Measurements from ENCODE around the gene AVEN.

The AVEN gene

DNA sequence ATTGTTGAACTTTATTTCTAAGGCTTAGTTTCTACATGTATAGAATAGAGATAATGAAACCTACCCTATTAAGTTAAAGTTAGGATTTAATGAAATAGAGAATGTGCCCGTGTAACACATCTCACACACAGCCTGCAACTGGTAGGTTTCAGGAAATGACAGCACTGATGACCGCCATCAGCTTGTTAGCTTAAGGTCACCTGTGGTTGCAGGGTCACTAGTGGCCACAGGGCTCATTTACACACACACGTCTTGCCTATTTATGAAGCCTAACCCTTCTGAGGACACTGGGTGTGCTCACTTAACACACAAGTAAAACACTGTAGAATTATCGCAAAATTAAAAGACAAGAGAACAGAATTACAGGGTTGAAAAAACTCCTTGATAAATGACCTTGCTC lies 50.6 kb downstream of the AVEN start:
- TF ChIP-seq CTCF (IDR thresholded peaks at IDR 0.05; ENCODE audit: insufficient read depth, low read depth, low read length, missing control alignments): no peak
- H3K4me3 ChIP-seq (ENCODE audit: low read depth, low read length): no peak overlapping the region
- DNase-seq (ENCODE audit: low read depth): peak; percentile 15

DNA sequence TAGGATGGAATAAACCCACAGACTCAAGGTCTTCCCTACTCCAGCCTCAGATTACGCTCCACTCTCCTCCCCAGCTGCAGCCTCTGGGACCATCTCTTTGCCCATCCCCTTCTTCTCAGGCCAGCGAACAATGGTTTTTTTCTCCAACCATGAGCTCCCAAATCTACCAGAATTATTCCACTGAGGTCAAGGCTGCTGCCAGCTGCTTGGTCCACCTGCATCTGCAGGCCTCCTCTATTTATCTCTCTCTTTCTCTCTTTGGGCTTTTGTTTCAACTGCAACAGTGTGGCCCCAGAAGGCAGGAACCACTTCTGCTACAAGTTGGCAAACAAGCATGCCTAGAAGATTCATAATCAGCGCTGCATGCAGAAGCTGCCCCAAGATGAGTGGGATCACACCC lies 51.6 kb downstream of the AVEN start:
- TF ChIP-seq CTCF (IDR thresholded peaks at IDR 0.05; ENCODE audit: insufficient read depth, low read depth, low read length, missing control alignments): no peak
- H3K4me3 ChIP-seq (ENCODE audit: low read depth, low read length): no peak overlapping the region
- no peak for DNase-seq (ENCODE audit: low read depth)

DNA sequence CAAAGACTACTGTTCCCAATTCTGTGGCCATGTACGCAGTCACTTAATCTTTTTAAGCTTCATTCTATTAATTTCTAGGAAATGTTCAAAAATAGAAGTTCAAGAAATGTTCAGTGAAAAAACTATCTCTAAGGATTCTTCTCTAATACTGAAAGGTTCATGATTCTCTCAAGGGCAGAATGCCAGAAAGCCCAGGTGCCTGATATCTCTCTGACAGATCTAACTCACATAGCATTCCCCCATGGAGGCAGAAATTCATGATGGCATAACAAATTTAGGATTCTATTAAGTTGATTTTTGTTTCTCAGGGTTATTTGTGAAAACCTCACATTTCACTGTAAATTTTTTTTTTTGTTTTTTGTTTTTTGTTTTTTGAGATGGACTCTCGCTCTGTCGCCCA lies 53.3 kb downstream of the AVEN start:
- DNase-seq (ENCODE audit: low read depth): no peak
- no peak overlapping the region for H3K4me3 ChIP-seq (ENCODE audit: low read depth, low read length)
- no peak for TF ChIP-seq CTCF (IDR thresholded peaks at IDR 0.05; ENCODE audit: insufficient read depth, low read depth, low read length, missing control alignments)

GRCh38 chr15:33985287-33985686 lies 53.7 kb downstream of the AVEN start:
- no peak overlapping the region for H3K4me3 ChIP-seq (ENCODE audit: low read depth, low read length)
- TF ChIP-seq CTCF (IDR thresholded peaks at IDR 0.05; ENCODE audit: insufficient read depth, low read depth, low read length, missing control alignments): no peak
- DNase-seq (ENCODE audit: low read depth): no peak

DNA sequence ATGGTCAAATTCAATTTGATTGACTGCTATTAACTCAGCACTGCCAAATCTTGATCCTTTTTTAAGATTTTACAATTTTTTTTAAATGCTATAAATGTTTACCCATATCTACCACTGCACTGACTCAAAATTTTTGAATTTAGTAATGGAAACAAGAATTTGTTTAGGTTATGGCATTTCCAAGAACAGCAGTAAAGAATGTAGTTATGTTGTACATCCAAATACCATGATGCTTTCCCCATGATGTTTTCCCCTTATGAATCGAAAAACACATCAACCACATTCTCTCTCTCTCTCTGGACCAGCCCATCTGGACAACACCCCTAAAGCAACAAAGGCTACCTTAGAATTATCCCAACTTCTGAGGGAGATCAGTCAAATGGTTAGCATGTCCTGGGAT lies 56.5 kb downstream of the AVEN start:
- no peak for DNase-seq (ENCODE audit: low read depth)
- no peak for TF ChIP-seq CTCF (IDR thresholded peaks at IDR 0.05; ENCODE audit: insufficient read depth, low read depth, low read length, missing control alignments)
- no peak overlapping the region for H3K4me3 ChIP-seq (ENCODE audit: low read depth, low read length)

- no peak overlapping the region for H3K4me3 ChIP-seq (ENCODE audit: low read depth, low read length)
- TF ChIP-seq CTCF (IDR thresholded peaks at IDR 0.05; ENCODE audit: insufficient read depth, low read depth, low read length, missing control alignments): no peak
- no peak for DNase-seq (ENCODE audit: low read depth)
Measured at GRCh38 chr15:33980159-33980558, 58.8 kb downstream of the AVEN start.

GRCh38 chr15:33975022-33975565 lies 63.9 kb downstream of the AVEN start:
- no peak for DNase-seq (ENCODE audit: low read depth)
- no peak overlapping the region for H3K4me3 ChIP-seq (ENCODE audit: low read depth, low read length)
- no peak for TF ChIP-seq CTCF (IDR thresholded peaks at IDR 0.05; ENCODE audit: insufficient read depth, low read depth, low read length, missing control alignments)

Measured in GM12865 (cell line).